Mesothelial cell of epicardium (in vitro differentiated cells): ENCODE results near the gene GRIN3A. TPM values are rescaled to one million over a fixed set of nuclear protein-coding genes. Genes with fewer than 3 reads are reported as not detected.

Source experiments
- DNase-seq, 2 experiments: peaks; one replicate each; pipeline ENCODE4 v3.0.0; 2021; ENCODE audit warnings: low spot score in 2 of 2; ENCODE audit not compliant: unreplicated experiment in 2 of 2
- H3K27ac Mint-ChIP-seq: 2 replicates; pipeline ENCODE4 v1.8.0; 2021; ENCODE audit warnings: mixed read lengths
- H3K27me3 Mint-ChIP-seq: 2 replicates; pipeline ENCODE4 v1.8.0; 2021; ENCODE audit warnings: low read depth, mixed read lengths
- H3K36me3 Mint-ChIP-seq: 2 replicates; pipeline ENCODE4 v1.8.0; 2021; ENCODE audit warnings: mixed read lengths
- H3K4me1 Mint-ChIP-seq: 2 replicates; pipeline ENCODE4 v1.8.0; 2021; ENCODE audit warnings: mixed read lengths
- H3K4me3 Mint-ChIP-seq: 2 replicates; pipeline ENCODE4 v1.8.0; 2021; ENCODE audit warnings: mild to moderate bottlenecking, moderate library complexity, mixed read lengths
- H3K9me3 Mint-ChIP-seq: 2 replicates; pipeline ENCODE4 v1.8.0; 2021; ENCODE audit warnings: mixed read lengths
- total RNA-seq: library from RNA; stranded (reverse); gene quantifications from 3 replicates; pipeline ENCODE4 v1.2.1, GENCODE V29; 2021
- TF ChIP-seq, protein P1 (sequence below): fragments of 200-600 bp; sonication (generic); IDR thresholded peaks from one replicate; pipeline ENCODE4 v1.5.0; 2021; ENCODE audit warnings: antibody characterized with exemption; ENCODE audit not compliant: unreplicated experiment

The GRIN3A gene
- total RNA-seq, 1 donor from 2014 or later: 3.0 TPM

DNA sequence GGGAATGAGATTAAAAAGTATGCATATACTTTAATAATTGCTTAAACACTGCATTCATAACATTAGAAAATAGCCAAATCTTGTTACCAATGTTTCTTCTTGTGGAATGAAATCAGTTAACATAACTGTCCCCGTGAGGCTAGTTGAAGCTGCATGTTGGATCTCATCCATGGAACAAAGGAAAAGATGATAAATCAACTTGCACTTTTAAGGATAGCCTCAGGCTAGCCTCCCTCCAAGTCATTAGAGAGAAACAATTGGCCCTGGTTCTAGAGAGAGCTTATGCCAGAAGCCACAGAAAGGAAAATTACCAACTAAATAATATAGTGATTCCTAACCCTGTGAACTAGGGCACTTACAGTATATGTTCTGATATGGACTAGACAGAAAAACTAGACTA lies 66.9 kb downstream of the GRIN3A start:
- H3K36me3 Mint-ChIP-seq: no peaks in the 10 kb centered on the region
- no peaks in the 10 kb centered on the region for H3K27me3 Mint-ChIP-seq
- TF ChIP-seq, protein P1, sequence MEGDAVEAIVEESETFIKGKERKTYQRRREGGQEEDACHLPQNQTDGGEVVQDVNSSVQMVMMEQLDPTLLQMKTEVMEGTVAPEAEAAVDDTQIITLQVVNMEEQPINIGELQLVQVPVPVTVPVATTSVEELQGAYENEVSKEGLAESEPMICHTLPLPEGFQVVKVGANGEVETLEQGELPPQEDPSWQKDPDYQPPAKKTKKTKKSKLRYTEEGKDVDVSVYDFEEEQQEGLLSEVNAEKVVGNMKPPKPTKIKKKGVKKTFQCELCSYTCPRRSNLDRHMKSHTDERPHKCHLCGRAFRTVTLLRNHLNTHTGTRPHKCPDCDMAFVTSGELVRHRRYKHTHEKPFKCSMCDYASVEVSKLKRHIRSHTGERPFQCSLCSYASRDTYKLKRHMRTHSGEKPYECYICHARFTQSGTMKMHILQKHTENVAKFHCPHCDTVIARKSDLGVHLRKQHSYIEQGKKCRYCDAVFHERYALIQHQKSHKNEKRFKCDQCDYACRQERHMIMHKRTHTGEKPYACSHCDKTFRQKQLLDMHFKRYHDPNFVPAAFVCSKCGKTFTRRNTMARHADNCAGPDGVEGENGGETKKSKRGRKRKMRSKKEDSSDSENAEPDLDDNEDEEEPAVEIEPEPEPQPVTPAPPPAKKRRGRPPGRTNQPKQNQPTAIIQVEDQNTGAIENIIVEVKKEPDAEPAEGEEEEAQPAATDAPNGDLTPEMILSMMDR: no peak
- peaks cover 4% of the 10 kb centered on the region for H3K9me3 Mint-ChIP-seq
- DNase-seq: no peak
- no peak overlapping the region for H3K4me3 Mint-ChIP-seq
- H3K4me1 Mint-ChIP-seq: peaks cover 21% of the 10 kb centered on the region
- no peak overlapping the region for H3K27ac Mint-ChIP-seq

DNA sequence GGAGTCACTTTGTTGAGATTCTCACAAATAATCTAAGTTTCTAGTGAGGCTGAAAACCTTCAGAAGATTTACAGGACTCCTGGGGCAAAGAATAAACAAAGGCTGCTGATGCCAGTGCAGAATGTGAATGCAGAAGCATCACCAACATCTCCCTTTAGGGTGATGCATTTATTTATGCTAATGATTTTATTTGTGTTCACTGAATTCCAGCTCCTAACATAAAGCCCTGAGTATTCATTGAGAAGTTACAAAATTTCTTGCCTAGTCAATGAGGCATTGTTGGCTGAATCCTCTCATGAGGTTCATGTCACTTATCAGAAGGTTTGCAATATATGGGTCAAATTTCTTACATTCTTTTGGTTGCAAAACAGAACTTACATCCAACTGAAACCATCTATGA lies 70.0 kb downstream of the GRIN3A start:
- H3K27me3 Mint-ChIP-seq: no peaks in the 10 kb centered on the region
- no peak overlapping the region for H3K27ac Mint-ChIP-seq
- peaks cover 12% of the 10 kb centered on the region for H3K4me1 Mint-ChIP-seq
- DNase-seq: no peak
- H3K4me3 Mint-ChIP-seq: no peak overlapping the region
- H3K9me3 Mint-ChIP-seq: peaks cover 4% of the 10 kb centered on the region
- TF ChIP-seq, protein P1: no peak
- no peaks in the 10 kb centered on the region for H3K36me3 Mint-ChIP-seq

DNA sequence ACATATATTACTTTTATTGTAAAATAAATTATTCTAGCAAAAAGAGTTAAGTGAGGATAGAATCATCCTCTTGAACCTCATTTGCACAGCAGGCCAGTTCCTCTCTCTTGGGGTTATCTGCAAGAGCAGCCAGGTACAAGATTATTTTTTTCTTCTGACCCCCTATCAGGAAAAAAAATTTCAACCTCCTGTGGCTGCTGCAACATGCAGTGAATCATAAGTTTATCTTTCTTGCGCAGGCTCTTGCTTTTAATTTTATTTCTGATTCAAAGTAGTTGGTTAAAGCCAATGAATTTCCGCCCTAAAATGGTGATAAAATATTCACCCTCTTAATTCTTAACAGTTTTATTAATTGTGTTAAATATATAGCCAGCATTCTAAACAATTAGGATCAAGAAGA lies 74.0 kb downstream of the GRIN3A start:
- peaks cover 10% of the 10 kb centered on the region for H3K4me1 Mint-ChIP-seq
- no peaks in the 10 kb centered on the region for H3K36me3 Mint-ChIP-seq

DNA sequence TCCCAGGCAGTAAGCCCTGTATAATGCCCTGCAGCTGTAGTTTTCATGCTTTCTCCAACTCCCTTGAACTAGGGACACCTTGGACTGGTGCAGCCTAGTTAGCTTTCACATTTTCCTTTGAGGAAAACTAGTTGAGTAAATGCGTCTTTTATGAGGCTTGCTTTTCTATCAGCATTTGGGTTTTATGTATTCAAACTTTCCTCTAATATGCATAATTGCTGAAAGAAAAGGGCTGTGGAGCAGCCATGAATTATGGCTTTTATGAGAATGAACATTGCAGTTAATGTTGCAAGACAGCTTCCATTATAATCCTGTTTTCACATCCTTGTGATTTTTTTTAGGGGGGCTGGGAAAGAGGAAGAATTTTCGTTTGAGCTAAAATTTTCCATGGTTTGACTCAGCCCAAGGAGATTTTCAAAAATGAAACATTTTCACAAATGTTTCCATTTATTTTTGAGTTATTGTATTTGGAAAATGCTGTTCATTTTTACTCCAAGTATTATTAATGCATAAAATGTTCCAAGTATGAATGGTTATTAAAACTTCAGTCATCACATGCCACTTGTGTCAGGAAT lies 85.8 kb downstream of the GRIN3A start:
- no peak for DNase-seq

More for the DNA sequence above, 74.0 kb downstream of the GRIN3A start:
- Mint-ChIP-seq H3K9me3 (no peaks in the 10 kb centered on the region), H3K27me3 (no peaks in the 10 kb centered on the region), H3K27ac (no peak overlapping the region), H3K4me3 (no peak overlapping the region)
- DNase-seq: no peak
- TF ChIP-seq, protein P1: no peak

DNA sequence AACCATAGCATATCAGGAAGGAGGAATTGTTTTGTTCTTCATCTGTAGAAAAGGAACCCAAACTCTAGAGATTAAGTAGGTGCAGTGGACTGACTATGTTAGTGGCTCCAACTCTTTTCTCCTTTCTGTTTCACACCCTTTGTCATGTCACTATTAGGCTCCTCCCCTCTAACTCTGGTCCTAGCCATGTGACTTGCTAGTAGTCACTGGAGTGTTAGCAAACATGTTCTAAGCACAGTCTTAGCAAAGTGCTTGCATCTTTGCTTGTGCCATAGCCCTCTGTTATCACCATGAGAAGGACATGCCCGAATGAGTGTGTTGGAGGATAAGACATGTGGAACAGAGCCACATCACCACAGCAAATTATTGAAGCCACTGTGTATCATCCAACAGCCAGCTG lies 88.3 kb downstream of the GRIN3A start:
- Mint-ChIP-seq H3K4me3 (no peak overlapping the region), H3K36me3 (no peaks in the 10 kb centered on the region), H3K4me1 (no peaks in the 10 kb centered on the region), H3K27me3 (peaks cover 15% of the 10 kb centered on the region), H3K27ac (no peak overlapping the region), H3K9me3 (peaks cover 2% of the 10 kb centered on the region)
- TF ChIP-seq, protein P1: no peak
- no peak for DNase-seq

More for the DNA sequence above, 85.8 kb downstream of the GRIN3A start:
- Mint-ChIP-seq H3K27ac (no peak overlapping the region), H3K9me3 (no peaks in the 10 kb centered on the region), H3K27me3 (peaks cover 23% of the 10 kb centered on the region), H3K36me3 (no peaks in the 10 kb centered on the region), H3K4me1 (no peaks in the 10 kb centered on the region), H3K4me3 (no peak overlapping the region)
- TF ChIP-seq, protein P1: no peak

DNA sequence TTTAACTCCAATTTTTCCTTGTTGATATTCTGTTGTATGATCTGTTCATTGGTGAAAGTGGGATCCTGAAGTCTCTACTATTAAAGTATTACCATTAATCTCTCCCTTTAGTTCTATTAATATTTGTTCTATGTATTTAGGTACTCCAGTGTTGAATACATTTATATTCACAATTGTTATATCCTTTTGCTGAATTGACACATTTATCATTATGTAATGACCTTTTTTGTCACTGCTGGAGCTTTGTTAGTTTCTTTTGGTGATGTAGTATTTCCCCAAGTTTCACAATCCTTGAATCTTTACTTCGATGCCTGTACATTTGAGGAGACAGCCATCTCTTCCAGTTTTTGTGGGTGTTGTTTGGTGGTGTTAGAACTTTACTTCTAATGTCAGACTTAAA lies 90.0 kb downstream of the GRIN3A start:
- Mint-ChIP-seq H3K4me3 (no peak overlapping the region), H3K9me3 (peaks cover 8% of the 10 kb centered on the region), H3K27me3 (peaks cover 12% of the 10 kb centered on the region), H3K27ac (no peak overlapping the region), H3K36me3 (no peaks in the 10 kb centered on the region), H3K4me1 (no peaks in the 10 kb centered on the region)
- DNase-seq: no peak
- TF ChIP-seq, protein P1: no peak
